Mammary epithelial cell (primary cell): ENCODE data around the gene RBM33.

Source experiments
- CTCF ChIP-seq, 2 donors: IDR thresholded peaks in 1 of 2; conservative IDR thresholded peaks in 1 of 2; 2 replicates each; pipeline ENCODE4 v1.5.1; 2011 to 2012; ENCODE audit warnings: inconsistent platforms in 2 of 2, low read length in 2 of 2, mild to moderate bottlenecking in 2 of 2, control low read depth in 1 of 2, low read depth in 1 of 2; ENCODE audit not compliant: insufficient read depth in 1 of 2; ENCODE audit errors: extremely low read depth in 1 of 2
- EZH2 ChIP-seq: IDR thresholded peaks from 2 replicates; pipeline ENCODE4 v1.6.1; 2012; ENCODE audit warnings: low read length, inconsistent platforms, borderline replicate concordance

GRCh38 chr7:155648752-155649339 lies 4.4 kb downstream of the RBM33 start:
- no peak for TF ChIP-seq CTCF (conservative IDR thresholded peaks at IDR 0.05 in 1 of 2, IDR thresholded peaks at IDR 0.05 in 1 of 2; ENCODE audit: extremely low read depth in 1 of 2, insufficient read depth in 1 of 2, low read depth in 1 of 2, low read length in 2 of 2)
- no peak for TF ChIP-seq EZH2
